GM18519 (cell line): ENCODE measurements around the gene TOR1B.

Experiments used
- ATAC-seq: cut with Tn5 transposase; IDR thresholded peaks from one replicate; pipeline ENCODE4 v1.9.1; 2021; ENCODE audit warnings: mild to moderate bottlenecking, moderate library complexity; ENCODE audit not compliant: unreplicated experiment, low FRiP score

TOR1B gene

GRCh38 chr9:129838707-129839259 is 35.8 kb downstream of the TOR1B start:
- ATAC-seq = no peak

- no peak for ATAC-seq
These were observed 36.5 kb downstream of the TOR1B start for GRCh38 chr9:129839324-129840023.

GRCh38 chr9:129840034-129840433 is 37.0 kb downstream of the TOR1B start:
- no peak for ATAC-seq

- no peak for ATAC-seq
These were observed 38.1 kb downstream of the TOR1B start for GRCh38 chr9:129841071-129841470.

GRCh38 chr9:129845373-129845772 is 42.4 kb downstream of the TOR1B start:
- no peak for ATAC-seq

GRCh38 chr9:129848712-129849441 is 45.9 kb downstream of the TOR1B start:
- no peak for ATAC-seq

GRCh38 chr9:129849901-129850300 is 46.9 kb downstream of the TOR1B start:
- ATAC-seq = no peak

GRCh38 chr9:129850821-129851550 is 48.0 kb downstream of the TOR1B start:
- ATAC-seq = no peak

- no peak for ATAC-seq
These were observed 48.8 kb downstream of the TOR1B start for GRCh38 chr9:129851821-129852220.

GRCh38 chr9:129852579-129852978 is 49.6 kb downstream of the TOR1B start:
- no peak for ATAC-seq

- no peak for ATAC-seq
These were observed 50.6 kb downstream of the TOR1B start for GRCh38 chr9:129853614-129854013.

- ATAC-seq = no peak
These were observed 51.7 kb downstream of the TOR1B start for GRCh38 chr9:129854588-129855110.

GRCh38 chr9:129857207-129857606 is 54.2 kb downstream of the TOR1B start:
- no peak for ATAC-seq

GRCh38 chr9:129858167-129858962 is 55.4 kb downstream of the TOR1B start:
- ATAC-seq = no peak
